Smooth muscle cell (in vitro differentiated cells): ENCODE measurements around the gene CMTM6. TPM values are rescaled to one million over a fixed set of nuclear protein-coding genes. Genes with fewer than 3 reads are reported as not detected.

Experiments
- DNase-seq: peaks from one replicate; lab custom pipeline; 2025; ENCODE audit not compliant: unreplicated experiment; lab: John Stamatoyannopoulos, UW
- H2AFZ ChIP-seq: fragments of 200-600 bp; sonication (generic); 2 replicates; pipeline ENCODE4 v1.6.0; 2016; ENCODE audit warnings: antibody characterized with exemption, low read depth, mild to moderate bottlenecking
- H3F3A ChIP-seq: fragments of 200-600 bp; sonication (generic); 2 replicates; pipeline ENCODE4 v1.6.0; 2017; ENCODE audit warnings: antibody characterized with exemption, low read depth
- H3K27ac ChIP-seq: fragments of 200-600 bp; sonication (generic); 2 replicates; pipeline ENCODE4 v1.5.1; 2016; ENCODE audit warnings: low read depth, mild to moderate bottlenecking
- H3K27me3 ChIP-seq: fragments of 200-600 bp; sonication (generic); 2 replicates; pipeline ENCODE4 v1.6.1; 2016; ENCODE audit warnings: low read depth, mild to moderate bottlenecking
- H3K36me3 ChIP-seq: fragments of 200-600 bp; sonication (generic); 2 replicates; pipeline ENCODE4 v1.5.1; 2016; ENCODE audit warnings: low read depth
- H3K4me1 ChIP-seq: fragments of 200-600 bp; sonication (generic); 2 replicates; pipeline ENCODE4 v1.5.1; 2016; ENCODE audit warnings: low read depth
- H3K4me2 ChIP-seq: fragments of 200-600 bp; sonication (generic); 2 replicates; pipeline ENCODE4 v1.6.0; 2016; ENCODE audit warnings: mild to moderate bottlenecking
- H3K4me3 ChIP-seq: fragments of 200-600 bp; sonication (generic); 2 replicates; pipeline ENCODE4 v1.5.1; 2016; ENCODE audit warnings: mild to moderate bottlenecking
- H3K79me2 ChIP-seq: fragments of 200-600 bp; sonication (generic); 2 replicates; pipeline ENCODE4 v1.6.0; 2016; ENCODE audit warnings: low read depth, mild to moderate bottlenecking
- H3K9ac ChIP-seq: fragments of 200-600 bp; sonication (generic); 2 replicates; pipeline ENCODE4 v1.6.0; 2016; ENCODE audit warnings: low read depth
- H3K9me3 ChIP-seq: fragments of 200-600 bp; sonication (generic); replicated peaks from 2 replicates; pipeline ENCODE4 v1.5.1; 2016; ENCODE audit warnings: low read depth
- H4K20me1 ChIP-seq: fragments of 200-600 bp; sonication (generic); 2 replicates; pipeline ENCODE4 v1.6.0; 2016; ENCODE audit warnings: low read depth
- CTCF ChIP-seq: fragments of 200-600 bp; sonication (generic); IDR thresholded peaks from 2 replicates; pipeline ENCODE4 v1.5.1; 2017; ENCODE audit warnings: borderline replicate concordance, mild to moderate bottlenecking, antibody characterized with exemption; ENCODE audit not compliant: insufficient read depth, poor library complexity, severe bottlenecking
- WGBS: methylation state at CpG from one replicate; pipeline ENCODE4 v1.1.7; 2016; ENCODE audit warnings: low lambda C conversion rate; 5-methylcytosine and 5-hydroxymethylcytosine counted together
- polyA plus RNA-seq: library from polyadenylated mRNA; unstranded; fragments of >200 nt; fragmentation: Nextera tagmentation; extraction: Ambion mirVana; gene quantifications from 2 replicates; pipeline ENCODE4 v1.2.1, GENCODE V29; 2016
- total RNA-seq: library from RNA; depleted of rRNA; stranded (reverse); fragments of >200 nt; gene quantifications from 2 replicates; pipeline ENCODE4 v1.2.3, GENCODE V29; 2014

CMTM6 gene
- total and polyA plus RNA-seq, 2 experiments from 2014 or later, result 110 to 148 TPM

- 93% methylated on average over 4 of the region's 4 CpGs for WGBS
- peaks cover 5% of the 10 kb centered on the region for H3K4me1 ChIP-seq
Measured at GRCh38 chr3:32506466-32506865, 3.8 kb upstream of the CMTM6 start.

GRCh38 chr3:32502946-32503286, 264 bp upstream of the CMTM6 start:
- Histone ChIP-seq H3K9me3 (no peaks in the 10 kb centered on the region), H3F3A (peaks cover 4% of the 10 kb centered on the region), H3K79me2 (peaks cover 38% of the 10 kb centered on the region), H3K4me3 (peak overlapping the region; percentile 92), H3K27ac (peak overlapping the region; percentile 96), H3K9ac (peak overlapping the region; percentile 94), H3K4me2 (peak overlapping the region; percentile 90), H2AFZ (peak overlapping the region; percentile 98), H4K20me1 (peaks cover 41% of the 10 kb centered on the region), H3K36me3 (no peaks in the 10 kb centered on the region), H3K27me3 (no peaks in the 10 kb centered on the region), H3K4me1 (peaks cover 13% of the 10 kb centered on the region)
- DNase-seq, result no peak
- 8% methylated on average over 6 of the region's 6 CpGs for WGBS
- no peak for TF ChIP-seq CTCF

More at GRCh38 chr3:32506466-32506865, 3.8 kb upstream of the CMTM6 start:
- TF ChIP-seq CTCF, result no peak
- H3K9me3 ChIP-seq, result no peaks in the 10 kb centered on the region
- H3K9ac ChIP-seq, result no peak overlapping the region
- no peak for DNase-seq
- H3K36me3 ChIP-seq, result no peaks in the 10 kb centered on the region
- no peak overlapping the region for H3K4me2 ChIP-seq
- no peak overlapping the region for H3K4me3 ChIP-seq
- no peaks in the 10 kb centered on the region for H3K27me3 ChIP-seq
- peaks cover 4% of the 10 kb centered on the region for H3K79me2 ChIP-seq
- H2AFZ ChIP-seq, result no peak overlapping the region
- H3F3A ChIP-seq, result peaks cover 3% of the 10 kb centered on the region
- H4K20me1 ChIP-seq, result peaks cover 6% of the 10 kb centered on the region
- no peak overlapping the region for H3K27ac ChIP-seq

- H3K9ac ChIP-seq, result peak overlapping the region; percentile 94
- peak overlapping the region; percentile 92 for H3K4me3 ChIP-seq
- H4K20me1 ChIP-seq, result peaks cover 46% of the 10 kb centered on the region
- 2% methylated on average over 4 of the region's 4 CpGs for WGBS
- peaks cover 44% of the 10 kb centered on the region for H3K79me2 ChIP-seq
- no peak for DNase-seq
- H3K4me1 ChIP-seq, result peaks cover 13% of the 10 kb centered on the region
- H3K4me2 ChIP-seq, result peak overlapping the region; percentile 90
- TF ChIP-seq CTCF, result no peak
- H3K9me3 ChIP-seq, result no peaks in the 10 kb centered on the region
- peaks cover 10% of the 10 kb centered on the region for H3F3A ChIP-seq
- no peaks in the 10 kb centered on the region for H3K36me3 ChIP-seq
- peak overlapping the region; percentile 96 for H3K27ac ChIP-seq
- H3K27me3 ChIP-seq, result no peaks in the 10 kb centered on the region
- H2AFZ ChIP-seq, result peak overlapping the region; percentile 64
Measured at GRCh38 chr3:32501783-32502117, 902 bp downstream of the CMTM6 start.
